Measurements from ENCODE around the gene R3HDM2.
A peak's percentile ranks its signal among the peaks of the same experiment; 100 is the strongest.

R3HDM2 gene

DNA sequence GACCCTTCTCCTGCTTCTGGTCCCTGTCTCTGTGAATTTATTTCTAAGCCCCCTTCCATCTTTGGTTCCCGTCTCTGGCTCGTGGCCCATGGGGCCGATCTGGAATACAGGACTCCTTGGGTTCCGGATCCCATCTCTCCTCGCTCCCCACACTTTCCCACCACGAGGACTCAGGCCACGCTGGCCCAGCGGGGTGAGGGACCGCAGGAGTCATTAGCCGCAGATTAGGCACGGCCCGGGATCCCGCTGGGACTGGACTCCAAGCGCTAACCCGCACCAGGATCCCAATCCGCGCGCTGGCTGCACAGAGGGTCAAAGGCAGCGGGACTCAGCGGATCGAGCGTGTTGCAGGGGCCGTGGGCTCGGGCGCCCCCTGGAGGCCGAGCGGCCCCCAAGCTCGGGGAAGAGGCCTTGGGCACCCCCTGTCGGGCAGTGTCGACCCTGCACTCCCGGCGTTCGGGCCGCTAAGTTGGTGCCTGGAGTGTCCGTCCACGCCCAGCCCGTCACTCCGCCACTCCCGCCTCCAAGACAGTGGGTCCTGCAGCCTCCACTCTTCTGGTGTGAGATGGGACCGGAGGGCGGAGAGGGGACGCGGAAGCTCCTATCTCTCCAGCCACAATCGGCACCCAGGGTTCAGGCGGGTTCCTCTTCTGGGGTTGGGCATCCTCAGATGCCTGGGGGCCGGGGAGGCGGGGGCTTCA is 191.8 kb downstream of the R3HDM2 start:
- H3K27me3 Mint-ChIP-seq (ENCODE audit: low read depth, poor library complexity): peaks cover 83% of the 10 kb centered on the region

DNA sequence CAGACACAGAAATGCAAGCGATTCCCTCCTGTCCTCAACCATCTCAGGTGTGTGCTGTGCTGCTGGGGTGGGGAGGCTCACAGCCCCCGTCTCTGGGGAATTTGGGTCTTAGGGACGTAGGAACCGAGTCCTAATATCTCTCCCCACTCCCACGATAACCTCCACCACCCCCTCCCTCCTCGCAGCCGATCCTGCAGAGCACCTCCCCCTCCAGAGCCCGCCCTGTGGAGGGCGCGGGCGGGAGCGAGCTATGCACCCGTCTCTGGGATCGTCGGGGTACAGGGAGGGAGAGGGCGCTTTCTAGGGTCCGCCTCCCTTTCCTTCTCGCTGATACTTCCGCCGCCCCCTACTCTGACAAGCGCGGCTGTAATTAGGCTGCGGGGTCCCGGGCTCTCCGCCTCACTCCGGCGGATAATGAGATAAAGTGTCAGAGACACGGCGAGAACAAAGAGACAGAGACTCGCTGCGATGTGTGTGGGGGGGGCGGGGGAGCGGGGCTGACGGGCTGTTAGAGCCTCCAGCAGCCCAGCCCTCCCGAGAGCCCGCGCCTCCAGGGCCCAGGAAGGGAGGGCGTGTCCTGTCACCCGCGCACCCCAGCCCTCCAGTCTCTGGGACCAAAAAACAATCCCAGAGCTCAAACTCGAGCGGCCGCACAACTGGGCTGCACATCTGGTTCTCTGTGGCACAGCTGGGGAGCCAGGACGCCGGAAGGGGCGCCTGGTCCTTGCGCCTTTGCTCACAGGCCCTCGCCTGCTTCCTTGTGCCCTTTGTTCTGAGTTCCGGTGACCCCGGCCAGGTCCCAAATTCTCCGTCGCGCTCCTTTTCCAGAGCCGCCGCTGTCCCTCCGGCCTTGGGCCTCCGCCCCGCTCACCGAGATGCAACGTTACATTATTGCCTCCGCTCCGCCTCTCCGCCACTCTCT is 192.7 kb downstream of the R3HDM2 start:
- TF ChIP-seq, protein P1, sequence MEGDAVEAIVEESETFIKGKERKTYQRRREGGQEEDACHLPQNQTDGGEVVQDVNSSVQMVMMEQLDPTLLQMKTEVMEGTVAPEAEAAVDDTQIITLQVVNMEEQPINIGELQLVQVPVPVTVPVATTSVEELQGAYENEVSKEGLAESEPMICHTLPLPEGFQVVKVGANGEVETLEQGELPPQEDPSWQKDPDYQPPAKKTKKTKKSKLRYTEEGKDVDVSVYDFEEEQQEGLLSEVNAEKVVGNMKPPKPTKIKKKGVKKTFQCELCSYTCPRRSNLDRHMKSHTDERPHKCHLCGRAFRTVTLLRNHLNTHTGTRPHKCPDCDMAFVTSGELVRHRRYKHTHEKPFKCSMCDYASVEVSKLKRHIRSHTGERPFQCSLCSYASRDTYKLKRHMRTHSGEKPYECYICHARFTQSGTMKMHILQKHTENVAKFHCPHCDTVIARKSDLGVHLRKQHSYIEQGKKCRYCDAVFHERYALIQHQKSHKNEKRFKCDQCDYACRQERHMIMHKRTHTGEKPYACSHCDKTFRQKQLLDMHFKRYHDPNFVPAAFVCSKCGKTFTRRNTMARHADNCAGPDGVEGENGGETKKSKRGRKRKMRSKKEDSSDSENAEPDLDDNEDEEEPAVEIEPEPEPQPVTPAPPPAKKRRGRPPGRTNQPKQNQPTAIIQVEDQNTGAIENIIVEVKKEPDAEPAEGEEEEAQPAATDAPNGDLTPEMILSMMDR (IDR thresholded peaks at IDR 0.05): no peak
- Mint-ChIP-seq H3K4me3 (peak overlapping the region; percentile 87), H3K36me3 (ENCODE audit: low read depth) (peaks cover 14% of the 10 kb centered on the region), H3K9me3 (no peaks in the 10 kb centered on the region), H3K27ac (no peak overlapping the region), H3K4me1 (peaks cover 86% of the 10 kb centered on the region), H3K27me3 (ENCODE audit: low read depth, poor library complexity) (peaks cover 84% of the 10 kb centered on the region)
- DNase-seq: no peak

More for the DNA sequence above, 191.8 kb downstream of the R3HDM2 start:
- peak; percentile 93 for DNase-seq
- peak overlapping the region; percentile 87 for H3K4me3 Mint-ChIP-seq
- TF ChIP-seq, protein P1 (IDR thresholded peaks at IDR 0.05): peak; percentile 100
- H3K4me1 Mint-ChIP-seq: peaks cover 84% of the 10 kb centered on the region
- peaks cover 8% of the 10 kb centered on the region for H3K36me3 Mint-ChIP-seq (ENCODE audit: low read depth)
- H3K27ac Mint-ChIP-seq: no peak overlapping the region
- no peaks in the 10 kb centered on the region for H3K9me3 Mint-ChIP-seq

DNA sequence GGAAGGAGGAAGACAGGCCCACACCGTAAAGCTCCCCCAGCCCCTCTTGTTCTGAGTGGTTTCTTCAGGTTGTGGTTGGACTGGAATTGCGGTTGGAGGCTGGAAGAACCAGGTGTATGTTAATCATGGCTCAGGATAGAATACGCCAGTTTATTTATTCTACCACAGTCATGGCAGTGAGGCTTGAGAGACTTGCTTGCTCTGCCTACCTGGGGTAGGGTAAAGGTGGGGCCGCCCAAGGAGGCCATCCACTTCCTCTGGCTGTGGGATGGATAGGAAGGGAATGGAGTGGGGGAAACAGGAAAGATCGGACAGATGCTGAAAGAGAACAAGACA is 193.3 kb downstream of the R3HDM2 start:
- no peak for DNase-seq
- peaks cover 87% of the 10 kb centered on the region for H3K4me1 Mint-ChIP-seq
- no peaks in the 10 kb centered on the region for H3K9me3 Mint-ChIP-seq
- peaks cover 20% of the 10 kb centered on the region for H3K36me3 Mint-ChIP-seq (ENCODE audit: low read depth)
- H3K27me3 Mint-ChIP-seq (ENCODE audit: low read depth, poor library complexity): peaks cover 83% of the 10 kb centered on the region
- peak overlapping the region; percentile 87 for H3K4me3 Mint-ChIP-seq
- TF ChIP-seq, protein P1 (IDR thresholded peaks at IDR 0.05): no peak
- H3K27ac Mint-ChIP-seq: no peak overlapping the region

DNA sequence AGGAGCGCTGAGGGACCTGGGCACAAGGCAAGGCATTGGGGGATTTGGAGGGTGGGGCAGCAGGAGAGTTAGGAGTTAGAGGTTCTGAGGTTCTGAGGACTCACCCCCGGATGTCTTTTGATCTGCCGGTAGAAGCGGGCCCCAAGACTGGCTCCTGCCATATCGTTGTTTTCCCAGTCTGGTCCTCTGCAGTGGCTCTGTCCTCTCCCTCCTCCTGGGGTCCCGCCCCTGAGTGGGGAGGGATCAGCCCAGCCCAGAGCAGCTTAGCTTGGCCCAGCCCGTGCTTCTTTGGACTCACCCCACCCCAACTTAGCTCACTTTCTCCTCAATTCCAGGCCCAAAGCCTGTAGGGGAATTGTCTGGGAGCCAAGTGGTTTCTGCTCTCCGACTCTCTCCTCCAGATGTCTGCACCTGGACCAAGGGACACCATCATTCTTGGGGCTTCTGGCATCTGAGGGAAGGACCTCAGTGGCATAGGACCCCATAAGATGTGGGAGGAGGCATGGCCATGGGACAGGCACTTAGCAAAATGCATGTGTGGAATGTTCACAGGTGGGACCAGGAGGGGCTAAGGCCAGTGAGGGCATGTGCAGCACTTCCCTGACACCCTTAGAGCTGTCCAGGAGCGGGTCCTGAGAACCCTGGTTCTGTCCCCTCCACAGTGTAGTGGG is 193.8 kb downstream of the R3HDM2 start:
- peaks cover 78% of the 10 kb centered on the region for H3K27me3 Mint-ChIP-seq (ENCODE audit: low read depth, poor library complexity)

DNA sequence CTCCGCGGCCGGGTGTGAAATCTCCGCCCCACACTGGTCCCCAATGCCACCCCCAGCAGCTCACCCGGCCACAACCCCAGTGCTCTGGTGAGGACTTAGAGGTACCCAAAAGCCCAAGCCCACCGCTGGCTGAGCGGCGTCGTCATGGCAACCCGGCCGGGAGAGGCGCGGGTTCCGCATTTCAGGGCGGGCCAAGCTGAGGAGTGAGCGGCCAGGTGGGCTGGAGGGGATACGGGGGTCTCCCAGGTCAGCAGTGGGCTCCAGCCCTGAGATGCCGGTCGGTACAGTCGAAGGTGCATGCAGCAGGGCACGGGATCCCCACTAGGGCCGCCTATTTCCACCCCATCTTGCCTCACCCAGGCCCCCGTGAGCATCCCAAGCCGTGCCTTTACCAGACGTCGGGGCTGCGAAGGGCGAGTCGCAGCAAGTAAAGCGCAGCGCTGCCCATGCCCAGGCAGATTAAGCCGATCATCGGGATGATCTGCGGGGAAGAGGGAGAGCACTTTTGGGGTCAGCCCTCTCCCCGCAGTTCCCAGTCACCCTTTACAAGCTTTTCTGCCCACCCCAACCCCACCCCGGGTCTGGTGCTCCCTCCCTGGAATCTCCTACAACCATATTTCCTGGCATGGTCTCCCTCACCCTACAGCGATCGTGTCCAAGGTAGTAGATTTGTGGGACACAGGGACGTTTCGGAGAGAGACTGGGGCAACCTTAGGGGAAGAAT is 194.5 kb downstream of the R3HDM2 start:
- peak overlapping the region; percentile 45 for H3K4me3 Mint-ChIP-seq
- peaks cover 30% of the 10 kb centered on the region for H3K36me3 Mint-ChIP-seq (ENCODE audit: low read depth)

More for the DNA sequence above, 193.8 kb downstream of the R3HDM2 start:
- H3K4me3 Mint-ChIP-seq: peak overlapping the region; percentile 87
- H3K4me1 Mint-ChIP-seq: peaks cover 85% of the 10 kb centered on the region
- TF ChIP-seq, protein P1 (IDR thresholded peaks at IDR 0.05): no peak
- H3K36me3 Mint-ChIP-seq (ENCODE audit: low read depth): peaks cover 23% of the 10 kb centered on the region
- H3K27ac Mint-ChIP-seq: no peak overlapping the region
- DNase-seq: no peak
- no peaks in the 10 kb centered on the region for H3K9me3 Mint-ChIP-seq

More for the DNA sequence above, 194.5 kb downstream of the R3HDM2 start:
- no peaks in the 10 kb centered on the region for H3K9me3 Mint-ChIP-seq
- DNase-seq: peak; percentile 69
- no peak overlapping the region for H3K27ac Mint-ChIP-seq
- H3K4me1 Mint-ChIP-seq: peaks cover 85% of the 10 kb centered on the region
- TF ChIP-seq, protein P1 (IDR thresholded peaks at IDR 0.05): no peak
- peaks cover 71% of the 10 kb centered on the region for H3K27me3 Mint-ChIP-seq (ENCODE audit: low read depth, poor library complexity)
